Activated T-cell treated with anti-CD3 and anti-CD28 coated beads for 4 hours (primary cell): ENCODE results near the gene CRISP2.
"Not testable (repeated sequence)": the region's sequence is repeated elsewhere in the genome, so short reads cannot be mapped to it uniquely, and the experiment has no call there.

Experiments used
- DNase-seq: peaks from one replicate; pipeline ENCODE4 v3.0.0-alpha.2; 2020

Gene CRISP2, protein sequence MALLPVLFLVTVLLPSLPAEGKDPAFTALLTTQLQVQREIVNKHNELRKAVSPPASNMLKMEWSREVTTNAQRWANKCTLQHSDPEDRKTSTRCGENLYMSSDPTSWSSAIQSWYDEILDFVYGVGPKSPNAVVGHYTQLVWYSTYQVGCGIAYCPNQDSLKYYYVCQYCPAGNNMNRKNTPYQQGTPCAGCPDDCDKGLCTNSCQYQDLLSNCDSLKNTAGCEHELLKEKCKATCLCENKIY

DNA sequence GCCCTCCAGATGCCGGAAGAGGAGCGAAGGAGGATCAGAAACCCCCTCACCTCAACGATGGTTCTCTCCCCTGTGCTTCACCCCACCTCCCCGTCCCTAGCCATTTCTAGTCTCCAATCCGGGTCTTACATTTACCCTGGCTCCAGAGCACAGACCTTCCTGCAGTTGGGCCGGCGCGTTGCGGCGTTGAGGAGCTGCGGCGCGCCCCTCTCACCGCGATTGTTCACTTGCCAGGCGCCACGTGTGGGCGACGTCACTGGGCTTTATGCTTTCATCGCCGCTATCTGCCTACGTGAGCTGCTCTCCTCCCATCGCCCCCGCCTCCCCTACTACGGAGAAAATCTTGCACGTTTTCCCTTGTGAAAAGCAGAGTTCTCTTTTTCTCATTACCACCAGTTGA is at the start of gene CRISP2:
TSS of gene CRISP2 (minus strand) at position 198 of the 400 bp plus-strand sequence. CDS start 4,347 bp downstream, outside the sequence.
- DNase-seq: no peak

- DNase-seq: no peak
These were observed 30.9 kb upstream of the CRISP2 start, which contains the start of gene CRISP3 for GRCh38 chr6:49744259-49744658. CRISP3 (minus strand) TSS chr6:49744388; CDS start chr6:49744367, 21 bp downstream.

- no peak for DNase-seq
These were observed 30.1 kb upstream of the CRISP2 start for GRCh38 chr6:49743429-49743828.

DNA sequence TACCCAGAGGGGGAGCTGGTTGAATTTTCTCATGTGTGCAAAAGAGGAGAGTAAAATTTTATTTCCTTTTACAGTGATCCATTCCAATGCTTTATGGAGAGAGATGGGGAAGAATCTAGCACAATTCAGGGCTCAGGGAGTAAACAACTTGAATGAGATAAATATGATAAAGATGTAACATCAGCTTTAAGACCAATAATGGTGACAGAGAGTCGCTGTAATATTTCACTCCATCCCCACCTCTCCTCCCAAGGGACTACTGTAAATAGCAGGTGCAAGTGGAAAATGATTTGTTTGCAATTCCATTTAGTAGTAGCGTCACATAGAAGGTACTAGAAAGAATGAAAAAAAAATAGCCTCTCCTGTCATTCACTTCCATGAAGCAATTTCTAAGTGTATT is 26.1 kb upstream of the CRISP2 start:
- no peak for DNase-seq

- DNase-seq: no peak
These were observed 22.7 kb upstream of the CRISP2 start for GRCh38 chr6:49736017-49736508.

- no peak for DNase-seq
These were observed 20.3 kb upstream of the CRISP2 start for GRCh38 chr6:49733680-49734079.

DNA sequence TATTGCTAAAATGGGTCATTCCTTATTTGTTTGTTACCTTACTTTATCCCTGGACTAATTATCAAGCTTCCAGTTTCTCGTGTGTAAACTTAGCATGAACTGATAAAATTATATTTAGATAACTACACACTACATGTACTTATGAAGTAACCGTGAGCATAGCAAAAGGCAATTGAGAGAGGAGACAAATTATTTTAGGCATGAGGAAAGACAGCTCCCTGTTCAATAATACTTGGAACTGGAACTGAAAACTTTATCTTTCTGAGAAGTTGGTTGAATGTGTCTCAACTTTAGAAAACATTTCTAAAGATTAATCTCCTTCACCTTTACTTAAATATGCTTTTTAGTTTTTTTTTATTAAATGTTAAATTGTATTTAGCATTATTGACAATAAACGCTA is 19.4 kb upstream of the CRISP2 start:
- DNase-seq: no peak

- DNase-seq: no peak
These were observed 16.9 kb upstream of the CRISP2 start for GRCh38 chr6:49730251-49730650.

DNA sequence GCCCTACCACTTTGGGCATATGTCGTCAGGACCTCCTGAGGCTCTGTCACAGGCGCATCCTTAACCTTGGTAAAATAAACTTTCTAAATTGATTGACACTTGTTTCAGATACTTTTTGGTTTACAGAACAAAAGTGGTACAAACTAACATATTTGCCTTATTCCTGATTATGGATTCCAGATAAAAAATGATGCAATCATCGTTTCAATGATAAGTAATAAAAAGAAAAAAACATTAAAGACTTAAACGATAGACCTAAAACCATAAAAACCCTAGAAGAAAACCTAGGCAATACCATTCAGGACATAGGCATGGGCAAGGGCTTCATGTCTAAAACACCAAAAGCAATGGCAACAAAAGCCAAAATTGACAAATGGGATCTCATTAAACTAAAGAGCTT is 10.6 kb upstream of the CRISP2 start:
- not testable (repeated sequence) for DNase-seq

GRCh38 chr6:49721297-49721696 is 8.0 kb upstream of the CRISP2 start:
- DNase-seq: no peak

DNA sequence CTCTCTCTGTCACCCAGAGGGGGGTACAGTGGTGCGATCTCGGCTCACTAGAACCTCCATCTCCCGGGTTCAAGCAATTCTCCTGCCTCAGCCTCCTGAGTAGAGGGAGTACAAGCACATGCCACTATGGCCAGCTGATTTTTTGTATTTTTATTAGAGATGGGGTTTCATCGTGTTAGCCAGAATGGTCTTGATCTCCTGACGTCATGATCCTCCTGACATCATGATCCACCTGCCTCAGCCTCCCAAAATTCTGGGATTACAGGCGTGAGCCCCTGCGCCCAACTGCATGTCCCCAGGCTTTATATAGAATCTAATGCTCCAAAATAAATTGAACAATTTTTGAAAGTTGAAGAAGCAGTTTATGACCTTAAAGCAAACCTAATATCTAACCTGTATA is 7.0 kb upstream of the CRISP2 start:
- DNase-seq: no peak

DNA sequence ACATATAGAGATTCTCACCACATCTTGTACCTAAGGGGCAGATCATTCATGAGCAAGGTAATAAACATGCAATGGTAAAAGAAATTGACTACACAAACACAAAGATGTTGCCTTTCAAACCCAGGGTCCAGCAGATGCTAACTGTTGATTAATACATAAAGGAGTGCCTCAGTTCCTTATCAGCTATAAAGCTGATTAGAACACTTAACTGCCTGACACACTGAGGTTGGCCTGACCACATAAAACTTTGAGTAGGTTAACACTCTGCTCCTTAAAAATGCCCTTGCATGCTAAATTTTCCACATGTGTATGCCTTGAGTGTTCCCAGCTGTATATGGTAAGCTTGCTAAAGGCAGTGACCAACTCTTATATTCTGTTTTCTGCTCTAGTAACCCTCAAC is 14.9 kb downstream of the CRISP2 start:
- DNase-seq: no peak

DNA sequence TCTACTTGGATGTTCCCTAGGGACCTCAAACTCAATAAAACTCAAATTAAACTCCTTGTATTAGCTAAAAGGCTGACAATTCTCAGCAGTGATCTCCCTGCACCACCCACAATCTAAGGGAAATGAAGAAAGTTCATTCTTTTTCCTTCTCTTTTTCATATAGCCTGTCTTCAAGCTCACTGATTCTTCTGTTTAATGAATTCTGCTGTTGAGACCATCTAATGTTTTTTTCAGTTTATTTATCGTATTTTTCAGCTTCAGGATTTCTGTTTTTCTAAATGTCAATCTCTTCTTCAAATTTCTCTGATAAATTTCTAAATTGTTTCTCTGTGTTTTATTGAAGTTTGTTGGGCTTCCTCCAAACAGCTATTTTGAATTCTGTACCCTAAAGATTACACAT is 19.8 kb downstream of the CRISP2 start:
- no peak for DNase-seq

- no peak for DNase-seq
These were observed 20.8 kb downstream of the CRISP2 start for GRCh38 chr6:49692534-49692933.

GRCh38 chr6:49676671-49677281 is 36.6 kb downstream of the CRISP2 start:
- no peak for DNase-seq

GRCh38 chr6:49675816-49676215 is 37.5 kb downstream of the CRISP2 start:
- DNase-seq: no peak

- DNase-seq: no peak
These were observed 45.2 kb downstream of the CRISP2 start for GRCh38 chr6:49668083-49668511.

DNA sequence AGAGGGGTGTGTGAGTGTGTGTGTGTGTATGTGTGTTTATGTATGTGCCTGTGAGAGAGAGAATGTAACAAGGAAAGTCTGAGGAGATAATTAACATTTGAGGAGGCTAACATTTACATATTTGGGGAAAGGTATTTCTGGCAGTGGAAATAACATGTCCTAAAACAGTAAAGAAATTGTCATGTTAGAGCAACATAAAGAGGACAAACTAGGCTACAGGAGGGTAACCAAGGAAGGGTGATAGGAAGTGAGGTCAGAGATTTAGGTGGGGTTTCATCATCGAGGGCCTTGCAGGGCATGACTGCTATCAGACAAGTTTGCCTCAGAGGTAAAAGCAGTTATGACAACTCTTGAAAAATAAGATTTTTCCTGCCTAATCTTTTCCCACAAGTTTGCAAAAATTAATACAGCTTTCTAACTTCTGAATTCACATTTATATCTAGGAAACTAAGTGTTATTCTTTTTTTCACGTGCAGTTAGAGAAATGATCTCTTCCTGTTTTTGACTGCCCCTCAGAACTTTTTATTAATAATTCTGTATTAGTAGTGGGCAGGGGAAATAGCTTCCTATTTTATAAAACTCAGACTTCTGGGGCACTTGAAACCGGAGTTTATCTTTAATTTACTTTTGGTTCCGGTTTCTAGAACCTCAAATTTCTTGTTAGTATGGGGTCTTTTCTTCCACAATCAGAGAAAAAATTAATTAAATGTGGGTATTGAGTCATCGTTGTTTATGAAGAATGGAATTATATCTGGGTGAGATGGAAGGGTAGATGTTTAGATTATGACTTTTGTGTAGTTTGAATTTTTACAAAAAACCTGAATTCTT is 46.2 kb downstream of the CRISP2 start:
- no peak for DNase-seq

DNA sequence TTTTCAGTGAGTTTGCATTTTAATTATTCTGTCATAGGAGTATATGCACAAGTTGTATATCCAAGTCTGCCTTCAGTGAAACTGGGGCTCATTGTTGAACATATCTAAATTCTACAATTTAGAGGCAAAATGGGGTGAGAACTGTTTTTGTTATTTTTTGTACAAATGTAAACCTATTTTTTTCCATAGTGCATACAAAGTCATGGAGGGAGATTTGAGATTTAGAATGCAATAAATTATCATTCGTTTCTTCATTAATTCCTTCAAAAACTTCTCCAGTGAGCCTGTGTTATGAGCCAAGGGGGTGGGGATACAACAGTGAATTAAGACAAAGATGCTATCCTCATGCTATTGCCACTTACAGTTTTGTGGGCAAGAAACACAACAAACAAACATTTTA is 46.9 kb downstream of the CRISP2 start:
- no peak for DNase-seq

GRCh38 chr6:49664817-49665216 is 48.5 kb downstream of the CRISP2 start:
- no peak for DNase-seq

DNA sequence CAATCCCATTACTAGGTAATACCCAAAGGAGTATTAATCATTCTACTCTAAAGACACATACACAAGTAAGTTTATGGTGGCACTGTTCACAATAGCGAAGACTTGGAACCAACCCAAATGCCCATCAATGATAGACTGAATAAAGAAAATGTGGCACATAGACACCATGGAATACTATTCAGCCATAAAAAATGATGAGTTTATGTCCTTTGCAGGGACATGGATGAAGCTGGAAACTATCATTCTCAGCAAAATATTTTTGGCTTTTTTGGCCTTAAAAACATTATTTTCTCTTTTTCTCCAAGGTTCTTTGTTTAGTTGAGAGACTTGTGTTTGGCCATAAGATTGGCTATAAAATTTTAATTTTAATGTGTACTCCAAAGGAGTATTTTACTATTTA is 49.3 kb downstream of the CRISP2 start:
- DNase-seq: not testable (repeated sequence)

DNA sequence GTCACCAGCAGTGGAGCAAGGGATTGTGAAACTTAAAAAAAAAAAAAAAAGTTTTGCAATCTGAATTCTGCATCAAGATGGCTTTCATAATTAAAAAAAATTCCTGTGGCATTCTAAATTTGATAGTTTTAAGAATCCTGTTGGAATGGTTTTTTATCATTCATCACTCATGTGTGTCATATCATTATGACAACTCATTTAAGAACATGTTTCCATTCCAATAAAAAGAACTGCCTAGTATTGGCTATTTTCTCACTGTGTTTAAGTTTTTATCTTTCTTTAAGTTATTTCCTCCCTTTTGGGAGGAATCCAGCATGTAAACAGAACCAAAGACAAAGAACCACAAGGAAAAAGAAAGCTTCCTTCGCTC is 50.5 kb downstream of the CRISP2 start:
- no peak for DNase-seq

- DNase-seq: no peak
These were observed 51.0 kb downstream of the CRISP2 start for GRCh38 chr6:49662231-49662891.
